SJCRH30 (cell line): ENCODE results near the gene GPR157. TPM values are rescaled to one million over a fixed set of nuclear protein-coding genes. Genes with fewer than 3 reads are reported as not detected.
"Not testable (repeated sequence)": the region's sequence is repeated elsewhere in the genome, so short reads cannot be mapped to it uniquely, and the experiment has no call there.

Experiments
- DNase-seq, 2 experiments: peaks; one replicate each; pipeline ENCODE4 v3.0.0-alpha.2; 2015 to 2020
- H3K27ac ChIP-seq: fragments of 250-450 bp; sonication (Bioruptor Pico); 2 replicates; pipeline ENCODE4 v1.5.1; 2020; ENCODE audit warnings: mild to moderate bottlenecking, moderate library complexity
- H3K27me3 ChIP-seq: fragments of 250-450 bp; sonication (Bioruptor Pico); 2 replicates; pipeline ENCODE4 v1.5.1; 2020; ENCODE audit warnings: mild to moderate bottlenecking, moderate library complexity
- H3K36me3 ChIP-seq: fragments of 250-450 bp; sonication (Bioruptor Pico); 2 replicates; pipeline ENCODE4 v1.5.1; 2020; ENCODE audit warnings: mild to moderate bottlenecking, moderate library complexity
- H3K4me1 ChIP-seq: fragments of 250-450 bp; sonication (Bioruptor Pico); 2 replicates; pipeline ENCODE4 v1.5.1; 2020; ENCODE audit warnings: mild to moderate bottlenecking, moderate library complexity
- H3K4me3 ChIP-seq: fragments of 250-450 bp; sonication (Bioruptor Pico); 2 replicates; pipeline ENCODE4 v1.5.1; 2020; ENCODE audit warnings: mild to moderate bottlenecking, moderate library complexity
- H3K9me3 ChIP-seq: fragments of 250-450 bp; sonication (Bioruptor Pico); replicated peaks from 2 replicates; pipeline ENCODE4 v1.5.1; 2020; ENCODE audit warnings: mild to moderate bottlenecking, moderate library complexity
- total RNA-seq: library from RNA; depleted of rRNA; stranded (reverse); fragments of >200 nt; shearing (Covaris generic); gene quantifications from 2 replicates; pipeline ENCODE4 v1.2.3, GENCODE V29; 2014

The GPR157 gene
- total RNA-seq, 1 experiment from 2014 or later: not detected

- peaks cover 13% of the 10 kb centered on the region for H3K27me3 ChIP-seq
- no peaks in the 10 kb centered on the region for H3K4me1 ChIP-seq
- no peak overlapping the region for H3K27ac ChIP-seq
- DNase-seq: no peak
- H3K4me3 ChIP-seq: no peak overlapping the region
- no peaks in the 10 kb centered on the region for H3K9me3 ChIP-seq
- H3K36me3 ChIP-seq: no peaks in the 10 kb centered on the region
Observed at GRCh38 chr1:9153152-9153551, 24.2 kb upstream of the GPR157 start.

GRCh38 chr1:9152535-9152934, 23.6 kb upstream of the GPR157 start:
- no peak for DNase-seq
- H3K4me3 ChIP-seq: no peak overlapping the region
- no peaks in the 10 kb centered on the region for H3K9me3 ChIP-seq
- no peaks in the 10 kb centered on the region for H3K4me1 ChIP-seq
- no peak overlapping the region for H3K27ac ChIP-seq
- no peaks in the 10 kb centered on the region for H3K36me3 ChIP-seq
- H3K27me3 ChIP-seq: peaks cover 12% of the 10 kb centered on the region

DNA sequence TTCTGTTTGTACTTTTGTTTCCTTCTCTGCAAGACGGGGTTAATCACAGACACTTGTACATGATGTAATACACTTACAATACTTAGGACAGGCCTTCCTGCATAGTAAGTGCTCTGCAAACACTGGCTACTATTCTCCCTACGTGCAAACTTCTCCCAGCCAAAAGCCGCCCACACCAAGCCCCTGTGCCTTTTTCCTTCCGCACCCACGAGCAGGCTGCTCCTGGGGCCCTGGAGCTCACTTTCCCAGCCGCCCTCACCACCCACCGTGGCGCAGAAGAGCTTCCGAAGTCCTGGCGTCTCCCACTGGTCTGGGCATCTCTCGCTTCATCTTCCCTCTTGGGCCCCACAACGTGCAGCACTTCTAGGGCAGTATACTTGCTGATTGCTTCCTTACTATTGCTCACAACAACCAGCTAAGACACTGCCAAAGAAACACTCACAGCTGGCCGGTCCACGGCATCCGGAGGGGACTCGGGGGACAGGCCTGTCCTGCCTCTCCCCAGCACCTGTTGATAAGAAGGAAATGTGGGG, 22.5 kb upstream of the GPR157 start:
- Histone ChIP-seq H3K36me3 (no peaks in the 10 kb centered on the region), H3K9me3 (no peaks in the 10 kb centered on the region), H3K4me3 (no peak overlapping the region), H3K27me3 (peaks cover 12% of the 10 kb centered on the region), H3K4me1 (no peaks in the 10 kb centered on the region), H3K27ac (no peak overlapping the region)
- DNase-seq: no peak

- Histone ChIP-seq H3K9me3 (no peaks in the 10 kb centered on the region), H3K27ac (no peak overlapping the region), H3K27me3 (peaks cover 12% of the 10 kb centered on the region), H3K4me1 (no peaks in the 10 kb centered on the region), H3K4me3 (no peak overlapping the region), H3K36me3 (no peaks in the 10 kb centered on the region)
- DNase-seq: no peak
Observed at GRCh38 chr1:9150582-9151327, 21.9 kb upstream of the GPR157 start.

- Histone ChIP-seq H3K9me3 (no peaks in the 10 kb centered on the region), H3K4me1 (no peaks in the 10 kb centered on the region), H3K4me3 (no peak overlapping the region), H3K27ac (no peak overlapping the region), H3K36me3 (no peaks in the 10 kb centered on the region), H3K27me3 (peaks cover 12% of the 10 kb centered on the region)
- no peak for DNase-seq
Observed at GRCh38 chr1:9149837-9150581, 21.1 kb upstream of the GPR157 start.

DNA sequence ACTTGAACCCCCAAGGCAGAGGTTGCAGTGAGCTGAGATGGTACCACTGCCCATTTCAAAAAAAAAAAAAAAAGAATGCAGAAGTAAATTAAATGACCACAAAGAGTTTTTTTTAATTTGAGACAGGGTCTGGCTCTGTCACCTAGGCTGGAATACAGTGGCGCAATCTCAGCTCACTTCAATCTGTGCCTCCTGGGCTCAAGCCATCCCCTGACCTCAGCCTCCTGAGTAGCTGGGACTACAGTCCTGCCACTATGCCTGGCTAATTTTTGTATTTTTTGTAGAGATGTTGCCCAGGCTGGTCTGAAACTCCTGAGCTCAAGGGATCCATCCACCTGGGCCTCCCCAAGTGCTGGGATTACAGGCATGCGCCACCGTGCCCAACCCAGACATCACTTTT, 20.2 kb upstream of the GPR157 start:
- H3K27ac ChIP-seq: no peak overlapping the region
- DNase-seq: no peak

DNA sequence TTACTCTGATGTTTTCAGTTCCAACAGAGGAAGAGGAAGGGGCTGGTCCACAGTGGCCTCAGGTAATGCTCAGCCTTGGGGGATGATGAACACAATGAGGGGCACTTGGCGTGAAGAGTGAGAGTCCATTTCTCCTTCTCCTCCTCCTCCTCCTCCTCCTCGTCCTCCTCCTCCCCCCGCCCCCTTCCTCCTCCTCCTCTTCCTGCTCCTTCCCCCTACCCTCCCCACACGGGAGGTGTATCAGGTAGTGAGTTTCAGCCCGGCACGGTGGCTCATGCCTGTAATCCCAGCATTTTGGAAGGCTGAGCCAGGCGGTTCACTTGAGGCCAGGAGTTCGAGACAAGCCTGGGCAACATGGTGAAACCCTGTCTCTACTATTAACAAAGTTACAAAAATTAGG, 17.3 kb upstream of the GPR157 start:
- no peak for DNase-seq
- H3K4me1 ChIP-seq: no peaks in the 10 kb centered on the region
- no peaks in the 10 kb centered on the region for H3K9me3 ChIP-seq
- H3K27me3 ChIP-seq: peaks cover 8% of the 10 kb centered on the region; the same call in 1 of the 2 replicates
- H3K36me3 ChIP-seq: no peaks in the 10 kb centered on the region
- no peak overlapping the region for H3K4me3 ChIP-seq
- no peak overlapping the region for H3K27ac ChIP-seq

More for the DNA sequence above, 20.2 kb upstream of the GPR157 start:
- Histone ChIP-seq H3K4me1 (no peaks in the 10 kb centered on the region), H3K4me3 (no peak overlapping the region), H3K9me3 (no peaks in the 10 kb centered on the region), H3K36me3 (no peaks in the 10 kb centered on the region), H3K27me3 (peaks cover 12% of the 10 kb centered on the region)

- Histone ChIP-seq H3K4me3 (no peak overlapping the region), H3K27ac (no peak overlapping the region)
- no peak for DNase-seq
Observed at GRCh38 chr1:9145714-9146113, 16.8 kb upstream of the GPR157 start.

GRCh38 chr1:9145021-9145668, 16.2 kb upstream of the GPR157 start:
- Histone ChIP-seq H3K4me1 (no peaks in the 10 kb centered on the region), H3K9me3 (no peaks in the 10 kb centered on the region; the same call in 1 of the 2 replicates), H3K36me3 (no peaks in the 10 kb centered on the region), H3K27ac (no peak overlapping the region), H3K27me3 (peaks cover 3% of the 10 kb centered on the region; the same call in 1 of the 2 replicates), H3K4me3 (no peak overlapping the region)
- DNase-seq: no peak

More at GRCh38 chr1:9145714-9146113, 16.8 kb upstream of the GPR157 start:
- Histone ChIP-seq H3K36me3 (no peaks in the 10 kb centered on the region), H3K4me1 (no peaks in the 10 kb centered on the region), H3K27me3 (peaks cover 5% of the 10 kb centered on the region; the same call in 1 of the 2 replicates), H3K9me3 (no peaks in the 10 kb centered on the region)

GRCh38 chr1:9144494-9144893, 15.6 kb upstream of the GPR157 start:
- H3K4me1 ChIP-seq, H3K9me3 ChIP-seq, H3K36me3 ChIP-seq, H3K4me3 ChIP-seq, H3K27me3 ChIP-seq, H3K27ac ChIP-seq, DNase-seq: not testable (repeated sequence)

DNA sequence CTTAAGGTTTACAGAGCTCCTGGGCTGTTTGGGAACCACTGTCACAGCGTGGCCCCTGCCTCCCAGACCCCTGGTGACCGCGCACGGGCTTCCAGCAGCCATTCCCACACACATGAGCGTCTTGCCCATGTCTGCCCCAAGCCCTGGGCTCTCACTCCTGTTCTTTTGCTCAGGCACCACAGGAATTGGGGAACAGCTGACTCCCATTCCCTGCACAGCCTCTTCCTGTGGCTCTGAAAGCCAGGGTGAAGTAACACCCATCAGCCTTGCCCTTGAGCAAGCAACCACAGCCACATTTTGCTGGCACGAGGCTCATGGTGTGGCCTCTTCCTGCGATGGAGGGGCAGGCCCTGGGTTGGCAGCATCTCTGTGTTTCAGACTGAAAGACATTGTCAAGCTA, 14.3 kb upstream of the GPR157 start:
- Histone ChIP-seq H3K4me3 (no peak overlapping the region), H3K36me3 (no peaks in the 10 kb centered on the region), H3K9me3 (no peaks in the 10 kb centered on the region; the same call in 1 of the 2 replicates), H3K4me1 (no peaks in the 10 kb centered on the region), H3K27me3 (no peaks in the 10 kb centered on the region), H3K27ac (no peak overlapping the region)
- no peak for DNase-seq

DNA sequence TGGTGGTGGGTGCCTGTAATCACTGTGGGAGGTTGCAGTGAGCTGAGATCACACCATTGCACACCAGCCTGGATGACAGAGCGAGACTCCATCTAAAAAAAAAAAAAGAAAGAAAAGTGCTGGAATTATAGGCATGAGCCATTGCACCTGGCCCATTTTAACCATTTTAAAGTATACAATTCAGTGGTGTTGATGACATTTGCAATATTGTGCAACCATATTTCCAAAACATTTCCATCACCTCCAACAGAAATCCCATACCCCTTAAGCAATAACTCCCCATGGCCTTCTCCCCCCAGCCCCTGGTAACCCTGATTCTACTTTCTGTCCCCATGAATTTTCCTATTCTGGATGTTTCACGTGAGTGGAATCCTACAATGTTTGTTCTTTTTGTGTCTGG, 11.0 kb upstream of the GPR157 start:
- H3K4me1 ChIP-seq: no peaks in the 10 kb centered on the region
- H3K9me3 ChIP-seq: no peaks in the 10 kb centered on the region; the same call in 1 of the 2 replicates
- no peaks in the 10 kb centered on the region for H3K36me3 ChIP-seq
- DNase-seq: no peak
- no peak overlapping the region for H3K4me3 ChIP-seq
- no peaks in the 10 kb centered on the region for H3K27me3 ChIP-seq
- H3K27ac ChIP-seq: no peak overlapping the region

DNA sequence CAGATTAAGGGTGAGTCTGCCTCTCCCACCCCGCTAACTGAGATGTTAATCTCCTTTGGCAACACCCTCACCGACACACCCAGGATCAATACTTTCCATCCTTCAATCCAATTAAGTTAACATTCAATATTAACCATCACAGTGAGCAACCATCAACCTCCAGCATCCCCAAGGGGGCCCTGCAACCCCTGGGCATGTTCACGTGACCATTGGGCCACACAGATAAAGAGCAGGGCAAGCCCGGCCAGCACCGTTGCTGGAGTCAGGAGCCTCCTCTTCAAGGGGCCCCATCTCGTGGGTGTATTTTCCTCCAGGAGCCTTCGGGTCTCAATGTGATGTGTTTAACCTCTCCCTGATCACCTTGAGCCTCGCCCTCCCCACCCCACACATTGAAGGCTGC, 8.0 kb upstream of the GPR157 start:
- Histone ChIP-seq H3K4me3 (no peak overlapping the region), H3K9me3 (no peaks in the 10 kb centered on the region; the same call in none of the 2 replicates), H3K4me1 (no peaks in the 10 kb centered on the region), H3K27ac (no peak overlapping the region), H3K27me3 (no peaks in the 10 kb centered on the region; the same call in 1 of the 2 replicates), H3K36me3 (no peaks in the 10 kb centered on the region)
- no peak for DNase-seq

DNA sequence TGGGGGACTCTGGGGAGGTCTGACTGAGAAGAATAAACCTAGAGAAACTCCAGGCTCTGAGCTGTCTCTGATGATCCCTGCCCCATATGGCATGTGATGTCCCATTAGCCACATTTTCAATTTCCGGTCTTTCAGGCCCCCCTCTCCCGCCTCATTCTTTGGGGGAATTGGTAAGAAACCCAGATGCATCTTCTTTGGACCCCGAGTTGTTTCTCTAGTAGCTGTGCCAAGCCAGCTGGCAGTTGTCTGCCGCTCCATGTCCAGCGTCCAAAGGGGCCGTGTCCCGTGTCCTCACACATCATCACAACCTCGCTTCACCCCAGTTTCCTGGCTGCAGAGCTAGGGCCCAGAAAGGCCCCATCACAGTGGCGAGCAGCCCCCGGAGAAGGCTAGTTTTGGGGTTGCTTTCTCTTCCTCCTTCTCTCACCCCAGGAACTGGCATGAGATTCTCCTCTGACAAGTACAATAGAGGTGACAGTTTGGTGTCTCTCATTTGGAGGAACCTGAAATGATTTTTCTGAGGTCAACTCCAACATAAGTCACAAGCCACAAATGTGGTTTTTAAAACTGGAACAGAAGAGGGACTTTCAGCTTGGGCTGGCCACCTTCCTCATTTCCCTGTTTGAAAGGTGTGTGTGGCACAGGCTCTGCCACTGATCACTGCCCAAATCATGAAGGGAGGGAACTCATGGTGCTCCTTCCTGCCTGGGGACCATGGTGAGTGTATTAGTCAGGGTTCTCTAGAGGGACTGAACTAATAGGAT, 6.4 kb upstream of the GPR157 start:
- Histone ChIP-seq H3K27ac (no peak overlapping the region), H3K4me3 (no peak overlapping the region), H3K27me3 (no peaks in the 10 kb centered on the region; the same call in 1 of the 2 replicates), H3K36me3 (no peaks in the 10 kb centered on the region), H3K4me1 (no peaks in the 10 kb centered on the region), H3K9me3 (no peaks in the 10 kb centered on the region; the same call in none of the 2 replicates)
- DNase-seq: no peak
